Neutrophil (primary cell): ENCODE data around the gene IRAG1.

Experiments used
- H3K27ac ChIP-seq: fragments of 200-600 bp; sonication (generic); 2 replicates; pipeline ENCODE4 v1.5.1; 2016; ENCODE audit warnings: mild to moderate bottlenecking, moderate library complexity
- H3K27me3 ChIP-seq: fragments of 200-600 bp; sonication (generic); 2 replicates; pipeline ENCODE4 v1.6.0; 2016; ENCODE audit warnings: mild to moderate bottlenecking
- H3K36me3 ChIP-seq: fragments of 200-600 bp; sonication (generic); 2 replicates; pipeline ENCODE4 v1.5.1; 2017
- H3K4me1 ChIP-seq, 2 experiments: fragments of 200-600 bp in 1 of 2; sonication (generic) in 1 of 2; 1 replicate in 1 of 2; 2 replicates in 1 of 2; pipeline versions ENCODE4 v1.5.1 to v1.6.1; 2013 to 2016; ENCODE audit warnings: low read depth in 1 of 2, low read length in 1 of 2, mild to moderate bottlenecking in 1 of 2, moderate library complexity in 1 of 2; ENCODE audit not compliant: control insufficient read depth in 1 of 2, insufficient read depth in 1 of 2
- H3K4me3 ChIP-seq, 2 experiments: fragments of 200-600 bp in 1 of 2; sonication (generic) in 1 of 2; 1 replicate in 1 of 2; 2 replicates in 1 of 2; pipeline ENCODE4 v1.5.1; 2013 to 2016; ENCODE audit warnings: low read depth in 1 of 2, low read length in 1 of 2, mild to moderate bottlenecking in 1 of 2, moderate library complexity in 1 of 2
- H3K9me3 ChIP-seq: fragments of 200-600 bp; sonication (generic); 2 replicates; pipeline ENCODE4 v1.5.1; 2016
- CTCF ChIP-seq: fragments of 200-600 bp; sonication (generic); IDR thresholded peaks from 2 replicates; pipeline ENCODE4 v1.5.1; 2016; ENCODE audit warnings: antibody characterized with exemption

Gene IRAG1

GRCh38 chr11:10664496-10664895 lies 29.1 kb downstream of the IRAG1 start:
- Histone ChIP-seq H3K27ac (no peak overlapping the region), H3K4me1 (peaks cover under 1 to 3% of the 10 kb centered on the region in 2 experiments), H3K36me3 (no peaks in the 10 kb centered on the region), H3K27me3 (no peaks in the 10 kb centered on the region), H3K9me3 (no peaks in the 10 kb centered on the region), H3K4me3 (no peak overlapping the region)
- TF ChIP-seq CTCF: no peak

- no peak overlapping the region for H3K4me3 ChIP-seq
- H3K27me3 ChIP-seq: no peaks in the 10 kb centered on the region
- H3K9me3 ChIP-seq: no peaks in the 10 kb centered on the region
- no peaks in the 10 kb centered on the region for H3K36me3 ChIP-seq
- peaks cover 6 to 8% of the 10 kb centered on the region in 2 experiments for H3K4me1 ChIP-seq
- no peak overlapping the region for H3K27ac ChIP-seq
- no peak for TF ChIP-seq CTCF
These were observed 29.6 kb downstream of the IRAG1 start for GRCh38 chr11:10663990-10664389.

- H3K9me3 ChIP-seq: no peaks in the 10 kb centered on the region
- TF ChIP-seq CTCF: no peak
- H3K27ac ChIP-seq: no peak overlapping the region
- no peak overlapping the region for H3K4me3 ChIP-seq
- no peaks in the 10 kb centered on the region for H3K27me3 ChIP-seq
- H3K36me3 ChIP-seq: no peaks in the 10 kb centered on the region
- peaks cover 8 to 11% of the 10 kb centered on the region in 2 experiments for H3K4me1 ChIP-seq
These were observed 30.2 kb downstream of the IRAG1 start for GRCh38 chr11:10663365-10663764.

GRCh38 chr11:10660323-10660722 lies 33.2 kb downstream of the IRAG1 start:
- Histone ChIP-seq H3K27ac (no peak overlapping the region), H3K4me3 (no peak overlapping the region), H3K27me3 (no peaks in the 10 kb centered on the region), H3K36me3 (no peaks in the 10 kb centered on the region), H3K4me1 (peaks cover 16 to 21% of the 10 kb centered on the region in 2 experiments), H3K9me3 (no peaks in the 10 kb centered on the region)
- no peak for TF ChIP-seq CTCF

- peaks cover 24 to 28% of the 10 kb centered on the region in 2 experiments for H3K4me1 ChIP-seq
- H3K9me3 ChIP-seq: no peaks in the 10 kb centered on the region
- no peaks in the 10 kb centered on the region for H3K36me3 ChIP-seq
- peak overlapping the region; percentile 1 for H3K27ac ChIP-seq
- no peak for TF ChIP-seq CTCF
- H3K27me3 ChIP-seq: no peaks in the 10 kb centered on the region
- no peak overlapping the region for H3K4me3 ChIP-seq
These were observed 34.0 kb downstream of the IRAG1 start for GRCh38 chr11:10659339-10660216.
